GM19193 (cell line): ENCODE results near the gene CIB4.

Experiments used
- POLR2A ChIP-seq: IDR thresholded peaks from 4 replicates; pipeline ENCODE4 v1.6.1; 2011; ENCODE audit not compliant: insufficient read depth, insufficient read length; ENCODE audit errors: extremely low read depth

Gene CIB4

DNA sequence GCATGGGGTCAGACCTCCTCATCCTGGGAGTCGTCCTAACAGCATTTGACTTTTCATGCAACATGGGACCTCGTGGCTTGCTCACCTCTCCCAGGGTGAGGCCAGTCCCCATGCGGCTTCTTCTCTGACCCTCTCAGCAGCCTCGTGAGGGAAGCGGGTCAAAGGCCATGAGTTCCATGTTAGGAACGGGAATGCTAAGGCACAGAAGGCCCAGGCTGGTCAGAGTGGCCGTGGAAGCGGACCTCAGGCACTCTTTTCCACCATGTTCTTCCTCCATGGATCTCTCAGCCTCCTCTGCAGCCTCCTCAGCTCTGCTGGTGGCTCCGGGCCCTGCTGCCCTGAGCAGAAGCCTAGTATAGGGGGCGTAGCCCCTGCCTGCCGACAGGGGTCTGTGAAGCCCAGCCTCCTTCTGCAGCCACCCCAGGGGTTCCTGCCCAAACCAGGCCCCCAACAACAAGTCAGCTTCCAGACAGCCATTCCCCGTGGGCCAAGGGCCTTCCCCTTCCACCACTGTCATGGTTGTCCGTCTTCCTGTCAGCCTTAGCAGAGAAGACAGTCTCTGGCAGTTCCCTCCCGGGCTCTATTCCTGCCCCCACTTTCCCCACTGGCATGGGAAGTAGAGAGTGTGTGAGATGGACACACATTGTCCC is 103.2 kb downstream of the CIB4 start:
- no peak for TF ChIP-seq POLR2A

DNA sequence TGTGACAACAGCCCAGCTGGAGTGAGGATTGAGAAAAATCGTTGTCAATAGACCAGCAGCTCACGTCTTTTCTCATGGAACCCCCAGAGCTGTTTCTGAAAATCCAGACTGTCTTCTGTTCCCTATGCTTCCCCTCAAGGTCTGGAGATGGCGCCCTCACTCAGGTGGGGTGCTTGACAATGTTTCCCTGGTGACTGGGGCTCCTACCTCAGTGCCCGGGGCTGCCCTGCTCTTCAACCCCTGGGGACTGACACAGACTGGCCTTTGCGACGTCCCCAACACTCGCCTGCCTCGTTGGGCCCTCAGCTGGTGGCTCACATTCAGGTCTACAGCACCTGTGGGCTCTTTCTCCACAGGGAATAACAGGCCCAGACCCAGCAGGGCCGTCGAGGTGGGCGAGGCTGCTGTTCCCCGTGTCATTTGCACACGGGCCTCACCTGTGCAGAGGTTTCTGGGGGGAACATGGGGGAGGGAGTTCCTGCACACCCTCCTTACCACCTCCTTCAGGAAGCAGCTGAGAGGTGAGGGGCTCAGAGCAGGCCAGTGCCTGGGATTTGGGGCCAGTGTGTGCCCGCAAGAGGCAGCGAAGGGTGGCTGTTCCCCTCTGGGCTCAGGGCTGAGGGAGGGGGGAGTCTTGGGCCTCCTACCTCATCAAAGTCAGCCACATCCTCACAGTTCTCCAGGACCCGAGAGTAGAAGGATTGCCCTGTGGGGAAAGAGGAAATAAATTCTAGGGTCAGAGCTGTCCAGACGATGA is 103.9 kb downstream of the CIB4 start:
- TF ChIP-seq POLR2A, result no peak

DNA sequence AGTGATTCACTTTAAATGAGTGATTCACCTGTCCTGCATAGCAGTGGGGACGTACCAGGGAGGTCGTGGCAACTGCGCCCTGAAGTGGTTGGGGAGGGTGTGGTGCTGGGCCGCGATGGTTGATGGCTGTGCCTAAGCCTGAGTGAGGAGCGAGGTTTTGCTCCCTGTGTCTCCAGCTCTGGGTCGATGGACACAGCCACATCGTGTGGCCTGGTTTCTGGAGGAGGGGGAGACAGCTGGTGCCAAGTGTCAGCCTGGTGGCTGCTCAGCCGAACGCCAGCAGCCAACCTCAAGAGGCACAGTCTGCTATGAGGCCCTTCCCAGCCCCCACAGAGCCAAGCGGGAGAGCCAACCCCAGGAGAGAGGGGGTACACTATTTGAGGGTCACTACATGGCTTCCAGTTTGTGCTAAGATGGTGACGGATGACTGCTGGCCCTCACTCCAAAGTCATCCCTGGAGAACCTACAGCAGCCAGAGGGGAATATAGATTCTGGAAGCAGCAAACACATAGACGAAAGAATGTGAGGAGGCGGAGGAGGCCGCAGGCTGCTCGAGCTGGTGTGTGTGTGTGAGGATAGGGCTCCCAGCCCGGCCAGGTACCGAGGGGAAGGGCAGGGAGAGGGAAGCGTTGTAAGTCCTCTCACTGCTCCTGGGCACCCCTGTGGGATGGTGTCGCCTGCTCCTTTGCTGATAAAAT is 104.6 kb downstream of the CIB4 start:
- TF ChIP-seq POLR2A, result no peak

DNA sequence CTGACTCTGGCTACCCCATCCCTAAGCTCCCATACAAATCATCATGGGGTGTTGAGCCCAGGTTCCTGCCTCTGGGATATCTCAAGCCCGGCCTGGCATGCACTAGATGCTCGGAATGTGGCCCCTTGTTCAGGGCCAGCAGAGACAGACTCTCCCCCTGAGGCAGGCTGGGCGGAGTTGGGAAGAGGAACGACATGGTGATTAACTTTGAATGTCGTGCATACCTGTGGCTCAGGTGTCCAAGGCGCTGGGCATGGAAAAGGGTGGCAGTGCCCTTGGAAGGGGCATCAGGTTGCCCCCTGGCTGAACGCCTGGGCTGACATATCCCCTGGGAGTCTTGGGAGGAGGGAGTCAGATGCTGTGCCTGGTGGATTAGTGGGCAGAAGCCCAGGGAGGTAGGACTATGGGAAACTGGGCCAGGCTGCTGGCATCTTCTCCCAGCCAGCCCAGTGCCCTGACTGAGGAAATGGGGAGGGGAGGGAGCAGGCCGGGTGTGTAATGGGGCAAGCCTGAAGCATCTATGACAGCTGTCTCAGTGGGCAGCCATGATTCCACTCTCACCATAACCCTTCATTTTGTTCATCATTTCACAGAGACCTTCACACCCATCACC is 105.4 kb downstream of the CIB4 start:
- no peak for TF ChIP-seq POLR2A

DNA sequence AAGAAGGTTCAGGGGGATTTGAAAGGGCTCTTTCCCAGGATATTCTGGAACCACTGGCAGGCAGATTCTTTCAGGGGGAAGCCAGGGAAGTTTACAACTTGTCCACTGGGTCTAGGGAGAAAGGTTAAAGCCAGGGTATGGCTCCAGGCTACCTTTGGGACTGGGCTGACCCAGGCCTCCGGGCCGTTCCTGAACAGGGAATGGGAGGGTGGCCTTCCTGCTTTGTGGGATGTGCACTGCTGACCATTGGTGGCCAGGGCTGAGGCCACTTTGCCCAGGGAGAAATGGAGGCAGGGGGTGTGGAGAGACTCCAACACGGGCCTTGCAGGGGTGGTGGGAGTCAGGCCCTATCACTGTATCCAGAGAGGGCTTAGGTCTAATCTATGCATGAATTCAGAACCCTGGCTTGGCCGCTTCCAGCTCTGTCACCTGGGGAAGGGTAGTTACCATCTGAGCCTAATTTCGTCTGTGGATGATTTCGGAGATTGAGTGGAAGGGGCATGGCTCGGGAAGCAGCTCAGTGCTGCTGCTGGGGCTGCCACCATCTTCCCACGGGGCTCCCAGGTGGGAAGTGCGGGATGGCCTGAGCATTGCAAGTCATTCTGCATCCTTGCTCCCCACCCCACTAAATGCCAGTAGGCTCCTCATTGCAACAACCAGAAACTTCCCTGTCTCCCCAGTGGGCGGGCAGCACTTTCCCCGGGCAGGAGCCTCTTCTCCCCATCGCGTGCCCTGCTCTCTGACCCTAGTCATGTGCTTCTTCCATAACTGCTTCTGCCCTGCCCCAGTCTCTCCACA is 106.1 kb downstream of the CIB4 start:
- TF ChIP-seq POLR2A, result no peak

DNA sequence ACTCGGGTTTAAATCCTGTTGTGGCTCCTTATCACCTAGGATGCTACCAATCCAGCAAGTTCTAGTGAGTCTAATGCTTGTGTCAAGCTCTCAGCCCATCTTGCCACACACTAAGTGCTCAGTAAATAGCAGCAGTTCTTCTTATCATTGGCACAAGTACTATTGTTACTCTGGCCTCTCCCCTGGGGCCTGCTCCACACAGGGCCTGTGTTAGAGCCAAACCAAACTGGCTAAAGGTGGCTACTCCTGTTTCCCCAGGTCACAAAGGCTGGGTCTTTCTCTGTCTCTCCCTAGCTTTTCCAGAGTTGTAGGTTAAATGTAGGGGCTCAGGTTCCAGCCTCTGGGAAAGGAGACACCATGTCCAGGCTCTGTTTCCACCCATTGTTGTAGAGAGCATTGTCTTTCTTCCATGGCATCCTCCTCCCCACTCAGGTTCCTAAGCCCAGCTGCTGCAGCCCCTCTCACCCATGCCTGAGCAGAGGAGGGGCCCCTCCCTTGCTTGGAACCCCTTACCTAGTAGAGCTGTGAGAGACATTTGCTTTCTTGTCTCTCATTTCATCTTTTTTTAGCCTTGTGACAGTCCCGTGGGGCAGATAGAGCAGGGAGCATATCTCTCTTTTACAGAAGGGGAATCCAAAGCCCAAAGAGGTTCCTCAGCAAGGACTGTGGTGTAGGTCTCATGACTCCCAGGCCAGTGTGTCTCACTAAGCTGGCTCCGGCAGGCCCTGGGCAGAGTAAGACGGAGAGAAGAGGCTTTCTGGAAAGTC is 106.9 kb downstream of the CIB4 start:
- TF ChIP-seq POLR2A, result no peak

DNA sequence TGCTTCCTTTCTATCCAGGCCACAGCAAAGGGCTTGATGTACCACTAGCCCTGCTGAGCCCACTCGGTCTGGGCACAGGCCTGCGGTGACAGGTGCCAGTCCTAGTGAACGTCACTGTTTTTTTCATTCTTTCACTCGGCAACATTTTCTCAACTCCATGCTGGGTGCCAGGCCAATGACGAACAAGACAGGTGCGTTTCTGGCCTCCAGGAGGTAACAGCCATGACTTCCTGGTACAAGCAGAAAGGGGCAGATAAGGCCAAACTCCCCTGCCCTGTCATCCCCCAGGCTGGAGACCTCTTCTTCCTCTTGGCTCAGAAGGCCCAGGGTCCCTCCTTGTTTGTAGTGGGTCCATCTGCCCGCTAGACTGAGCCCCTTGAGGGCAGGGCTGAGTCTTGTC is 107.5 kb downstream of the CIB4 start:
- TF ChIP-seq POLR2A, result no peak

DNA sequence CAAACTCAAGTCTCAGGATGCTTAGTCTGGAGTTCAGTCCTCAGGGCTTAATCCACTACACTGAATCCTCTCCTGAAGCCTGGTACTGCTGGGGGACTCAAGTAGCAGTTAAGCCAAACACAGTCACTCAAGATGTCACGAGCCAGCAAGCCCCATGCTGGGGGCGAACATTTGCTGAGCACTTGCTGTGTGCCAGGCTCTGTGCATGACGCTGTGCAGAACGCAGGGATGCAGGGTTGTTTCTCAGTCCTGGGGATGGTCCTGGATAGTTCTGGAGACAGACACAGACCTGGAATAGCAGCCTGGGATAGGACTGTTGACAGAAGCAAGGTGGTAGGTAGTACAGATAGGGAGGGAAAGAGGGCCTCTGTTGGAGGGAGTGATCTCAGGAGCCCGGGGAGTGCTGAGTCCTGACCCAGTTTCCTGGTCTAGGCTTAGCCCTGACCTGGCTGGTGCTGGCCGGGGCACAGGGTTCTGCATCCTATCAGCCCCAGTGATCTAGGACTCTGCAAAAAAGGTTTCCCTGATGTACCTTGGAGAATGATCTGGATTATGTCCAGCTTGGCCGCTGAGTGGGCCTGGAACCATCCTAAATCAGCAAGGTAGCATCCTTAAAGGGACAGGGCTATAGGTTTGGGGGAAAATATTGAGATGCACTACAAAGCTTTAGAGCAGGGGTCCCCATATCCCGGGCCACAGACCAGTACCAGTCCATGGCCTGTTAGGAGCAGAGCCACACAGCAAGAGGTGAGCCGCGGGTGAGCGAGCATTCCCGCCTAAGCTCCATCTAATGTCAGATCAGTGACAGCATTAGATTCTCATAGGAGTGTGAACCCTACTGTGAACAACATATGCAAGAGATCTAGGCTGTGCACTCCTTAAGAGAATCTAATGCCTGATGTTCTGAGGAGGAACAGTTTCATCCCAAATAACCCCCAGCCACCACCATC is 108.6 kb downstream of the CIB4 start:
- TF ChIP-seq POLR2A, result no peak
